Nephron (organoid): ENCODE data around the gene SMCO1.
A peak's percentile ranks its signal among the peaks of the same experiment; 100 is the strongest.

ENCODE experiments used
- H3K27ac Mint-ChIP-seq, 3 experiments: 2 replicates each; pipeline ENCODE4 v1.8.0; 2020; ENCODE audit warnings: mixed read lengths in 3 of 3, mild to moderate bottlenecking in 2 of 3, moderate library complexity in 1 of 3
- H3K27me3 Mint-ChIP-seq: 2 replicates; pipeline ENCODE4 v1.8.0; 2021; ENCODE audit warnings: low read depth, mild to moderate bottlenecking, moderate library complexity, mixed read lengths
- H3K36me3 Mint-ChIP-seq: 2 replicates; pipeline ENCODE4 v1.8.0; 2020; ENCODE audit warnings: low read depth, mixed read lengths
- H3K4me1 Mint-ChIP-seq: 2 replicates; pipeline ENCODE4 v1.8.0; 2020; ENCODE audit warnings: mixed read lengths
- H3K4me3 Mint-ChIP-seq, 3 experiments: 2 replicates each; pipeline ENCODE4 v1.8.0; 2020; ENCODE audit warnings: mild to moderate bottlenecking in 3 of 3, mixed read lengths in 3 of 3, moderate library complexity in 2 of 3
- H3K9me3 Mint-ChIP-seq: 2 replicates; pipeline ENCODE4 v1.8.0; 2020; ENCODE audit warnings: mixed read lengths
- TF ChIP-seq, protein P1 (sequence below), 3 experiments: fragments of 200-600 bp; sonication (generic); IDR thresholded peaks; one replicate each; pipeline ENCODE4 v1.5.0; 2021; ENCODE audit warnings: antibody characterized with exemption in 3 of 3; ENCODE audit not compliant: unreplicated experiment in 3 of 3

The SMCO1 gene

DNA sequence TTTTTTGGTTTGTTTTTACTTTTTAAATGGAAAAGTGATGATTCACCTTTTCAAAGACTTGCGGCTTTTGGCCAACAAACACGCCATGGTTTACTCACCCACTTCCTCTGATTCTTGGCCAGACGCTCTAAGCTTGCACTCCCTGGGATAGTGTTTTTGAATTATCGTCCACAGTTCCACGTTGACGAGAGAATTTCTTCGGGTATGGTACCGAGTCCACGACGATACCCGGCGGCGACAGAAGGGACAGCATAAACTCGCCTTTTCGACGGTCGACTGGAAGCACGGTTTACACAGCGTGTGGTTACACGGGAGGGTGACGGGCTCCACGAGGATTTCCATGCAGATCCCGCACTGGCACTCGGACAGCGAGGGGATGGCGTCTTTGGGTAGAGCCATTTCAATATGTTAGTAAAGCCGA, 12.4 kb downstream of the SMCO1 start:
- Mint-ChIP-seq H3K4me1 (peaks cover 27% of the 10 kb centered on the region), H3K9me3 (peaks cover 4% of the 10 kb centered on the region), H3K27me3 (no peaks in the 10 kb centered on the region), H3K27ac (peak overlapping the region; percentile 85 to 98 (median 96)), H3K36me3 (peaks cover 11% of the 10 kb centered on the region), H3K4me3 (peak overlapping the region; percentile 99)
- TF ChIP-seq, protein P1, sequence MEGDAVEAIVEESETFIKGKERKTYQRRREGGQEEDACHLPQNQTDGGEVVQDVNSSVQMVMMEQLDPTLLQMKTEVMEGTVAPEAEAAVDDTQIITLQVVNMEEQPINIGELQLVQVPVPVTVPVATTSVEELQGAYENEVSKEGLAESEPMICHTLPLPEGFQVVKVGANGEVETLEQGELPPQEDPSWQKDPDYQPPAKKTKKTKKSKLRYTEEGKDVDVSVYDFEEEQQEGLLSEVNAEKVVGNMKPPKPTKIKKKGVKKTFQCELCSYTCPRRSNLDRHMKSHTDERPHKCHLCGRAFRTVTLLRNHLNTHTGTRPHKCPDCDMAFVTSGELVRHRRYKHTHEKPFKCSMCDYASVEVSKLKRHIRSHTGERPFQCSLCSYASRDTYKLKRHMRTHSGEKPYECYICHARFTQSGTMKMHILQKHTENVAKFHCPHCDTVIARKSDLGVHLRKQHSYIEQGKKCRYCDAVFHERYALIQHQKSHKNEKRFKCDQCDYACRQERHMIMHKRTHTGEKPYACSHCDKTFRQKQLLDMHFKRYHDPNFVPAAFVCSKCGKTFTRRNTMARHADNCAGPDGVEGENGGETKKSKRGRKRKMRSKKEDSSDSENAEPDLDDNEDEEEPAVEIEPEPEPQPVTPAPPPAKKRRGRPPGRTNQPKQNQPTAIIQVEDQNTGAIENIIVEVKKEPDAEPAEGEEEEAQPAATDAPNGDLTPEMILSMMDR (IDR thresholded peaks at IDR 0.05; ENCODE audit: unreplicated experiment in 3 of 3) = no peak

DNA sequence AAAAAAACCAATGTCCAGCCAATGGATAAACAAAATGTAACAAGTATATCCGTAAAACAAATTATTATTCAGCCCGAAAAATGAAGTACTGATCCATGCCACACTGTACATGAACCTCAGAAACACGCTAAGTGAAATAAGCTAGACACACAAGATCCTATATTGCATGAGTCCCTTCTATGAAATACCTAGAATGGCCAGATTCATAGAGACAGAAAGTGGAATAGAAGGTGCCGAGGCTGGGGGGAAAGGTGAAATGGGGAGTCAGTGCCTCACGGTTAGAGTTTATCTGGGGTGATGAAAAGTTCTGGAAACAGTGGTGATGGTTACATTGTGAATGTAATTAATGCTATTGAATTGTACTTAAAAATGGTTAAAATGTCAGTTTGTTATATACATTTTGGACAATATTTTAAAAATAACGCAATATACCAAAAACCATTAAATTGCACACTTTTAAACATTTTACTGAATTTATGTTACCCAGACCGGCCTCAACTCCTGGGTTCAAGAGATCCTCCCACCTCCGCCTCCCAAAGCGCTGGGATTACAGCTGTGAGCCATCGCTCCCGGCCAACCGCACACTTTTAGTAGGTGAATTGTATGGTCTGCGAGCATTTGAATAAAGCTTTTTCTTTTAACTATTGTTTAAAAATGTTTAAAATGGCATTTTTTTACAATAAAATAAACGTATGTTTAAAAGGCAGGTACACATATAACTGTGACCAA, 13.7 kb downstream of the SMCO1 start:
- TF ChIP-seq, protein P1 (IDR thresholded peaks at IDR 0.05; ENCODE audit: unreplicated experiment in 3 of 3) = no peak
- Mint-ChIP-seq H3K36me3 (peaks cover 12% of the 10 kb centered on the region), H3K9me3 (no peaks in the 10 kb centered on the region), H3K4me1 (peaks cover 27% of the 10 kb centered on the region), H3K4me3 (peak overlapping the region; percentile 99), H3K27me3 (no peaks in the 10 kb centered on the region), H3K27ac (peak overlapping the region; percentile 56 to 85 (median 82))

DNA sequence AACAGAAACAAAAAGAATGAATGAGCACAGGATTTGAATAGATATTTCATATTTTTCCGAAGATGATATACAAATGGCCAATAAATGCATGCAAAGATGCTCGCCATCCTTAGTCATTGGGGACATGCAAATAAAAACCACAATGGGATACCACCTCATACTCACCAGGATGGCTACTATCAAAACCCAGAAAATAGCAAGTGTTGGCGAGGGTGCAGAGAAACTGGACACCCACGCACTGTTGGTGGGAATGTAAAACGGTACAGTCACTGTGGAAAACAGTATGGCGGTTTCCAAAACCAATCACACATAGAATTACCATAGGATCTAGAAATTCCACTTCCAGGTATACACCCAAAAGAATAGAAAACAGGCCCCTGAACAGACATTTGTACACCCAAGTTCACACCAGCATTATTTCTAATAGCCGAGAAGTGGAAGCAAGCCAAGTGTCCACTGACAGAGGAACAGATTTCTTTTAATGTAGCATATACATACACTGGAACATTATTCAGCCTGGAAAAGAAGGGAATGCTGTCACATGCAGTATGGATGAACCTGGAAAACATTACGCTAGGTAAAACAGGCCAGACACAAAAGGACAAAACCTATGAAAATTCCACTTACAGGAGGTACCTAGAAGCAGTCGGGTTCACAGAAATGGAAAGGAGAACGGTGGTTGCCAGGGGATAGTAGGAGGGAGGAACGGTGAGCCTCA, 15.2 kb downstream of the SMCO1 start:
- Mint-ChIP-seq H3K4me1 (peaks cover 27% of the 10 kb centered on the region), H3K9me3 (no peaks in the 10 kb centered on the region), H3K27me3 (no peaks in the 10 kb centered on the region), H3K36me3 (peaks cover 25% of the 10 kb centered on the region), H3K27ac (peak overlapping the region; percentile 27 to 70 (median 58)), H3K4me3 (peak overlapping the region; percentile 99)
- TF ChIP-seq, protein P1 (IDR thresholded peaks at IDR 0.05; ENCODE audit: unreplicated experiment in 3 of 3) = no peak

DNA sequence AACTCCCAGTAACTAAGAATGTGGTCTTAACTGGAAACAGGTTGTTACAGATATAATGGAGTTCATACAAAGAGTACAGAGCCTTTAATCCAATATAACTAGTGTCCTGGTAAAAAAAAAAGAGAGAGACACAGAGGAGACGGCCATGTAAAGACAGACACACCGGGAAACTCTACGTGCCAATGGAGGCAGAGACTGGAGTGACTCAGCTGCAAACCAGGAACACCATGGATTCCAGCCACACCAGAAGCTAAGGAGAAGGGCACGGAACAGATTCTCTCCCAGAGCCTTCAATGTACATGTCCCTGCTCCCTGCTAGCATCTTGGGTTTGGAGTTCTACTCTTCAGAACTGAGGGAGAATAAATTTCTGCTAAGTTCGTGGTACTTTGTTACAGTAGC, 16.1 kb downstream of the SMCO1 start:
- no peaks in the 10 kb centered on the region for H3K9me3 Mint-ChIP-seq

DNA sequence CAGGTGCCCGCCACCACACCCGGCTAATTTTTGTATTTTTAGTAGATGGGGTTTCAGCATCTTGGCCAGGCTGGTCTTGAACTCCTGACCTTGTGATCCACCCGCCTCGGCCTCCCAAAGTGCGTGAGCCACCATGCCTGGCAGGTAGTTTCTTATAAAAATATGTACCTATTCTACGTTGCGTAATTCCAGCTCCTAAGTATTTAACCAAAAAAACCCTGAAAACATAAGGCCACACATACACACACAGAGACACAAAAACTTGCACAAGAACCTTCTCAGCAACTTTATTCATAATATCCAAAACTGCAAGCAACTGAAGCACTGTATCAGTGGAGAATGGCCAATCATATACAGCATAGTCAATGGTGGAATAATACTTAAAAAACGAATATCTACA, 16.8 kb downstream of the SMCO1 start:
- H3K36me3 Mint-ChIP-seq = peaks cover 31% of the 10 kb centered on the region
- H3K4me1 Mint-ChIP-seq = peaks cover 27% of the 10 kb centered on the region
- H3K27me3 Mint-ChIP-seq = no peaks in the 10 kb centered on the region
- no peaks in the 10 kb centered on the region for H3K9me3 Mint-ChIP-seq
- TF ChIP-seq, protein P1 (IDR thresholded peaks at IDR 0.05; ENCODE audit: unreplicated experiment in 3 of 3) = no peak
- H3K27ac Mint-ChIP-seq = no peak overlapping the region
- H3K4me3 Mint-ChIP-seq = peak overlapping the region in 1 of 3 experiments; percentile 56

More for the DNA sequence above, 16.1 kb downstream of the SMCO1 start:
- H3K4me3 Mint-ChIP-seq = peak overlapping the region; percentile 99
- peaks cover 27% of the 10 kb centered on the region for H3K4me1 Mint-ChIP-seq
- TF ChIP-seq, protein P1 (IDR thresholded peaks at IDR 0.05; ENCODE audit: unreplicated experiment in 3 of 3) = no peak
- no peaks in the 10 kb centered on the region for H3K27me3 Mint-ChIP-seq
- H3K36me3 Mint-ChIP-seq = peaks cover 29% of the 10 kb centered on the region
- peak overlapping the region in 1 of 3 experiments; percentile 69 for H3K27ac Mint-ChIP-seq
